Erythroblast (primary cell): ENCODE results near the gene MYO5C.

ENCODE experiments used
- DNase-seq, 2 experiments: peaks; one replicate each; lab custom pipeline; 2025; lab: John Stamatoyannopoulos, UW
- GATA1 ChIP-seq: IDR thresholded peaks from 2 replicates; pipeline ENCODE4 v1.6.1; 2011; ENCODE audit warnings: low read depth, mild to moderate bottlenecking, control low read depth, low read length, moderate library complexity
- POLR2A ChIP-seq: IDR thresholded peaks from 2 replicates; pipeline ENCODE4 v1.6.1; 2011; ENCODE audit warnings: mild to moderate bottlenecking, low read length

MYO5C gene

DNA sequence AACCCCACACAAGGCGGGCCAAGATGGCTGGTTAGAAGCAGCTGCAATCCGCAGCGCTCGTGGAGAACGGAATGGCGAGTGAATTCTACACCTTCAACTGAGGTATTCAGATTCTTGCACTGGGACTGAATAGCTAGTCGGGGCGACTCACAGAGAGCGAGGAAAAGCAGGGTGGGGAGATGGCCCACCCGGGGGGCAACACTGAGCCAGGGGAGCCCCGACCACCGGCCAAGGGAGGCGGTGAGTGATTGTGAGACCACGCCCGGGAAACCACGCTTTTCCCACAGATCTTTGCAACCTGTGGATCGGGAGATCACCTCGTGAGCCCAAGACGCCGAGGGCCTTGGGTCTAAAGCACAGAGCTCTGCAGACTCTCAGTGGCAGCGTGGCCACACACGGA lies 132.7 kb downstream of the MYO5C start:
- no peak for TF ChIP-seq POLR2A
- no peak for TF ChIP-seq GATA1
- DNase-seq = no peak

DNA sequence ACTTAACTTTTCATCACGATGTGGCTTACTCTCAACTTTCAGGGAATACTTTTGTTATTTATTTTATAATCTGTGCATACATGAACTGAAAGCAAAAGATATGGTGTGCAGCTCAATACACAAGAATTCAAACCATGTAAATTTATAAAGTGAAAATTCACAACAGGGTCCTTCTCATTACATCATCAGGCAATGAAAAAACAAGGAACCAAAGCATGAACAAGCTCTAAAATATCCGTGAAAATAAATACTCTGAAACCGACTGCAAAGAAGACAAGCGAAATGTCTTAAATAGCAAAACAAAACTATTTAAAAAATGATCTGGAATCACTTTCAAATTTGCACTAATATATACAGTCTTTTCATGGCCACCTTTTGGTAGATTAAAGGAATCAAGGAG lies 133.3 kb downstream of the MYO5C start:
- DNase-seq = no peak
- TF ChIP-seq GATA1 (no peak), POLR2A (no peak)

- no peak for DNase-seq
- TF ChIP-seq GATA1 (no peak), POLR2A (no peak)
These were observed 134.1 kb downstream of the MYO5C start for GRCh38 chr15:52161406-52161966.

DNA sequence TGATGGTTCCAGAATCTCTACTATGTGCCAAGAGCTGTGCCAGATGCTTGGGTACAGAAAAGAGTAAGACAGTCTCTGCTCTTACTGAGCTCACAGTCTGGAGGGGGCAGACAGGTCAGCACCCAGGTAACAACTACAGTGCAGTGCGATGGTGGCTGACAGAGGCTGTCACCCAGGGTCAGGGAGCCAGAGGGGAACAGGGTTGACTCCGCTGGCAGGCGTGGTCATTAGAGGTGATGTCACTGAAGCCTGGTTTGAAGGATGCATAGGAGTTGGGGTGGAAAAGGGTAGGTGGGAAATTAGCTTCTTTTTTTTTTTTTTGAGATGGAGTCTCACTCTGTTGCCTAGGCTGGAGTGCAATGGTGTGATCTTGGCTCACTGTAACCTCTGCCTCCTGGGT lies 136.0 kb downstream of the MYO5C start:
- no peak for TF ChIP-seq GATA1
- TF ChIP-seq POLR2A = no peak
- DNase-seq = no peak

GRCh38 chr15:52158084-52158765 lies 137.4 kb downstream of the MYO5C start:
- TF ChIP-seq POLR2A (no peak), GATA1 (no peak)
- no peak for DNase-seq

DNA sequence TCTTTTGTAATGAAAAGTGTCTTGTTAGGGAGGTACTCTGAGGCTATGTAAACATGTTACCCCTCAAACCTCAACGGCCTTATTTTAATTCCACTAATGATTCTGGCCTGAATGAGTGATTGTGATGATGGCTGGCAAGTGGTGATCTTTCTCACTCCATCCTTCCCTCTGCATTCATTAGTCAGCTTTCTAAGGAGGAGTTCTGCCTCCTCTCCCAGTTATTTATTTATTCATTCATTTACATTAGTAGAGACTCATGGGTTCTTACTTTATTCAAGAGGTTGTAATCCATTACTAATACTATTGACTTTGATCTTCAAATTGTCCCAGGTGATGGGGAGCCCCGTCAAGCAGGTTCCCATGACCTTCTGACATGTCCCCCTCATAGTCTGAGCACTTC lies 139.7 kb downstream of the MYO5C start:
- no peak for DNase-seq
- TF ChIP-seq POLR2A = no peak
- TF ChIP-seq GATA1 = no peak

DNA sequence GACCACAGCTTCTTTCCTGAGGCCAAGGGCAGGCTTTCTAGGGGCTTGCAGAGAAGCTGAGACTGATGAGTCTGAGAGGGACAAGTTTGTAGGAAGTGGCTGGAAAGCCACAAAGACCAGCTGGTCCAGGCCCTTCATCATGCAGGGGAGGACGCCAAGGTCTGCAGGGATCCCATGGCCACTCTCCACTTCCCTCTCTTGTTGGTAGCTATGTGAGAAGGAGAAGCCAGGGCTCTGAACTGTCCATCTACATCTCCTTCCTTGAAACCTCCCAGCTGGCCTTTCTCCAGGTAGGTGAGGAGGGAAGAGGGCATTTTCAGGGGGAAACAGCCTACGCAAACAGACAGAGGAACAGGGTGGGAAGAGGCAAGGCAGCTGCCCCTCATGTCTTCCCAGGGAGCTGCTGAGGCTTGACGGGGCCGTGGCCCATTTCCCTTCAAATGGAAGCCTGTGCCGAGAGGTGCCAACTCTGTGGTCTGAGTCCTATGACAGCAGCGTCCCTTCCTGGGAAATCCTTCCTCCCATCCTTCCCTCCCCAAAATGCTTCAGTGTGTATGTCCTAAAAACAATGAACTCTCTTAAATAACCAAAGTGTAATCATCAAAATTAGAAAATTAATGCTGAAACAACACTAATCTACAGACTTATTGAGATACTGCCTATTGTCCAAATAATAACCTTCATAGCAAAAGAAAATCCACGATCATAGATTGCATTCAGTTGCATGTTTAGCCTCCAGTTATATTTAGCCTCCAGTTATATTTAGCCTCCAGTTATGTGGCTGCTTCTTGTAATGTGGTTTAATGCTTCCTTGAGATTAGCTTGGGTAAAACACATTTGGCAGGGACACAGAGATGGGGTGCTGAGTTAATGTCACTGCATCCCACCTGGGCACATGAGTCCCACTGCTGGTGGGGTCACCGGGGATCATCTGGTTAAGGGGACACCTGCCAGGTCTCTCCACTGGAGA lies 140.4 kb downstream of the MYO5C start:
- TF ChIP-seq POLR2A (no peak), GATA1 (no peak)
- DNase-seq = no peak

GRCh38 chr15:52153900-52154895 lies 141.4 kb downstream of the MYO5C start:
- TF ChIP-seq POLR2A (no peak), GATA1 (no peak)

DNA sequence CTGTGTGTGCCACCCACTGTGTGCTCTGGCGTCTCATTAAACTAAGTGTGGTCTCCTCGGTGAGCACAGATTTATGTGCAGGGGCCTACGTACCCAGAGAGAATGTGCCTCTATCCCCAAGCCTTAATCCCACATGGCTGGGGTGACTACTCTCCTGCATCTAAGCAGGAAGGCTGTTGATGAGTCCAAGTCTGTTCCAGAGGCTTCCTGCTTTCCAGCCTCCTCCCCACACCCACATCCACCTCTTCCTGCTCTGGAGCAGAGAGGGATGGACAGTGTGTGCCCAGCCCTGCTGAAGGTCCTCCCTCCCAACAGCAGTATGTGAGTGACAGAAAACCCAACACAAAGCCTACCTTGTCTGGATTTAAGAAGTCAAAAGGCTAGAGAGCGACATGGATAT lies 144.3 kb downstream of the MYO5C start:
- TF ChIP-seq POLR2A = no peak
- no peak for TF ChIP-seq GATA1
- no peak for DNase-seq

More at GRCh38 chr15:52153900-52154895, 141.4 kb downstream of the MYO5C start:
- no peak for DNase-seq

DNA sequence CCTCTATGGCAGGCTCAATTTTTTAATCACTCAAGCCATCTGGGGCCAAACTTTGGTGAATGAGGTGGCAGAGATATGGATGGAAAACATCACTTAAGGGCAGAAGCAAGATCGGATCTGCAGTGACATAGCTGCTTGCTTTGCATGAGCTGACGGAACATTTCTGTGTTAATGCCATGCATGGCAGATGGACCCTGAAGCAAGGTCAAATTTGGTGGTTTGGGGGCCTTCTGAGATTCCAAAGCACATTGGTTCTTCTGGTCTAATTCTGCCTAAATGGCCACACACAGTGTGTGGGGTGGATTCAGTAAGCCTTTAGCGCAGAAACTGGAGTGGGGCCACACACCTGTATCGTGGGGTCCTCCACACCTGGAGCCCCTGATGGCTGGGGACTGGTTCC lies 144.7 kb downstream of the MYO5C start:
- DNase-seq = no peak
- no peak for TF ChIP-seq POLR2A
- no peak for TF ChIP-seq GATA1

DNA sequence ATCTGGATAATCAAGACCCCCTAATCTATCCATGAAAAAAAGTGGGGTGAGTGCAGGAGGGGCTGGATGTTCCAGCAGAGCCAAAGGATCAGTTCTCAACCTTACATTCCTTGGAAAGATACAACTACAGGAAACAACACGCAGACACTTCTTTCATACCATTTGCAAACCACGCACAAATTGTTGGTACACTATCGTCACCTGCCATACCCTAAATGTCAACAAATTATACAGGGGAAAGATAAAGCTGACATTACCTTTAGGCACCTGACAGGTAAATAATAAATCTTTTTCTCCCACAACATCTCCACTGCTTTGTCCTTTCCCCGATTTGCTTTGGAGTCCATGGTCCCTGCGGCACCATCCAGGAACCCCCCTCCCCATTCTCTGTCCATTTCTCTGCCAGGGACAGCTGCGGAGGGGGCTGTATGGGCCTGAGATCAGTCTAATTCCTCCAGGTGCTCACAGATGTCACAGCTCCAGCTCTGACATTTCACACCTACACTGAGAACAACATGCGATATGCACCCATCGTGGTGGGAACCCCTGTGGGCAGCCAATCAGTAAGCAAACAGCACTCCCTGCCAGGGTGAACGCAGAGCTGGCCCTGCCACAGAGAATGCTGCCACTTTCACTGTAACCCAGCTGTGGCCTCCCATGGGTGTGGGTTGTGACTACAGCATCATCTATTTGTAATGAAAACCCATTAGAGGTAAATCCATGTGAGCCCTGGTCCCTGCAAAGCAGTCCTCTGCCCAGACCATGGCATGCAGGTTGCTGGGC lies 145.4 kb downstream of the MYO5C start:
- DNase-seq = no peak
- TF ChIP-seq POLR2A = no peak
- TF ChIP-seq GATA1 = no peak

GRCh38 chr15:52148403-52148802 lies 147.2 kb downstream of the MYO5C start:
- no peak for DNase-seq
- no peak for TF ChIP-seq GATA1
- TF ChIP-seq POLR2A = no peak
